ENCODE measurements around the gene AQP2. TPM values are rescaled to one million over a fixed set of nuclear protein-coding genes. Genes with fewer than 3 reads are reported as not detected.

Gene AQP2
- total and polyA plus RNA-seq, 2 donors (not counting 1 experiment from before 2014, with no cell fraction given), result not detected

DNA sequence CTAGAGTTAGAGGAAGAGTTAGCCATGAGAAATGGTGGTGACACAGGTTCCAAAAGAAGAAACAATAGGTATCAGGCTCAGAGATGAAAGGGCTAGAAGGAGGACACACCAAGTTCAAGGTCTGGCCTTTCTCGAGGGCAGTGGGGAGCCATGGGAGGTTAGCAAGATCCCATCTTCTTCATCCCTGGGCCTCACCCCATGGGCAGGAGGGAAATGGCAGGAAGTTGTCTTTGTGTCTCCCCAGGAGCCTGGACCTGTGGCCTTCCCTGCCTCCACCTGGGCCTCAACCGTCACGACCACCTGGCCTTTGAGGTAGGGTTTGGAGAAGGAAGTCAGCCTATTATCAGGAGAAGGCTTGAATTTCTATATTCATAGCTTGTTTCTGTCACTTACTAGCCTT lies 5.8 kb upstream of the AQP2 start:
- TF ChIP-seq EZH2 (IDR thresholded peaks at IDR 0.05; ENCODE audit: borderline replicate concordance, insufficient read depth, low read depth, low read length, poor library complexity, severe bottlenecking), result no peak
- TF ChIP-seq, protein P1, sequence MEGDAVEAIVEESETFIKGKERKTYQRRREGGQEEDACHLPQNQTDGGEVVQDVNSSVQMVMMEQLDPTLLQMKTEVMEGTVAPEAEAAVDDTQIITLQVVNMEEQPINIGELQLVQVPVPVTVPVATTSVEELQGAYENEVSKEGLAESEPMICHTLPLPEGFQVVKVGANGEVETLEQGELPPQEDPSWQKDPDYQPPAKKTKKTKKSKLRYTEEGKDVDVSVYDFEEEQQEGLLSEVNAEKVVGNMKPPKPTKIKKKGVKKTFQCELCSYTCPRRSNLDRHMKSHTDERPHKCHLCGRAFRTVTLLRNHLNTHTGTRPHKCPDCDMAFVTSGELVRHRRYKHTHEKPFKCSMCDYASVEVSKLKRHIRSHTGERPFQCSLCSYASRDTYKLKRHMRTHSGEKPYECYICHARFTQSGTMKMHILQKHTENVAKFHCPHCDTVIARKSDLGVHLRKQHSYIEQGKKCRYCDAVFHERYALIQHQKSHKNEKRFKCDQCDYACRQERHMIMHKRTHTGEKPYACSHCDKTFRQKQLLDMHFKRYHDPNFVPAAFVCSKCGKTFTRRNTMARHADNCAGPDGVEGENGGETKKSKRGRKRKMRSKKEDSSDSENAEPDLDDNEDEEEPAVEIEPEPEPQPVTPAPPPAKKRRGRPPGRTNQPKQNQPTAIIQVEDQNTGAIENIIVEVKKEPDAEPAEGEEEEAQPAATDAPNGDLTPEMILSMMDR (IDR thresholded peaks at IDR 0.05), result no peak
- no peak for DNase-seq
- Histone ChIP-seq H4K20me1 (ENCODE audit: control insufficient read depth, insufficient read depth, low read length, poor library complexity, severe bottlenecking) (no peaks in the 10 kb centered on the region), H3K4me1 (ENCODE audit: control insufficient read depth in 2 of 2, insufficient read depth in 2 of 2, low read length in 2 of 2) (peaks cover 0 to 8% of the 10 kb centered on the region in 2 donors), H3K27me3 (replicated peaks in 1 of 4; ENCODE audit: control extremely low read depth in 1 of 4, control insufficient read depth in 3 of 4, insufficient read depth in 4 of 4, low read length in 3 of 4) (peaks cover 0 to 9% (median 4%) of the 10 kb centered on the region in 4 experiments), H3K4me2 (replicated peaks; ENCODE audit: low read depth, low read length, poor library complexity, severe bottlenecking) (no peak overlapping the region), H3K4me3 (ENCODE audit: control extremely low read depth in 1 of 5, extremely low read depth in 1 of 5, insufficient read depth in 1 of 5, low read depth in 2 of 5, low read length in 4 of 5) (no peak overlapping the region), H3K9ac (ENCODE audit: low read length) (no peak overlapping the region), H3K79me2 (ENCODE audit: control insufficient read depth, insufficient read depth, low read length) (no peaks in the 10 kb centered on the region), H3K36me3 (replicated peaks in 1 of 2; ENCODE audit: control extremely low read depth in 1 of 2, control insufficient read depth in 1 of 2, extremely low read depth in 1 of 2, insufficient read depth in 2 of 2, low read length in 1 of 2) (no peaks in the 10 kb centered on the region), H2AFZ (ENCODE audit: insufficient read depth, low read depth, low read length, poor library complexity, severe bottlenecking) (no peak overlapping the region), H3K27ac (ENCODE audit: low read length in 2 of 2) (no peak overlapping the region), H3K9me3 (ENCODE audit: control extremely low read depth in 1 of 3, control insufficient read depth in 2 of 3, insufficient read depth in 1 of 3, low read length in 2 of 3) (no peaks in the 10 kb centered on the region)
- H3K4me1 Mint-ChIP-seq, result peaks cover 15% of the 10 kb centered on the region
- POLR2A ChIA-PET, result no interaction called here
- H3K27ac Mint-ChIP-seq, result no peak overlapping the region
- peaks cover 9% of the 10 kb centered on the region for H3K27me3 Mint-ChIP-seq
- CTCF ChIA-PET, result interaction anchor here (1.1 to 2.6 kb wide), 5 partner anchors 16 to 140 kb away, joined by 3 to 21 read pairs (median 7); partner anchors contain the start of gene SMARCD1
- WGBS (ENCODE audit: insufficient coverage), result 100% methylated on average over 2 of the region's 3 CpGs
- intact Hi-C loops (cut with micrococcal nuclease), result no loop called here
- H3K9me3 Mint-ChIP-seq (ENCODE audit: insufficient read depth), result no peaks in the 10 kb centered on the region
- no peak overlapping the region for H3K4me3 Mint-ChIP-seq
- ATAC-seq (ENCODE audit: low read depth), result no peak

DNA sequence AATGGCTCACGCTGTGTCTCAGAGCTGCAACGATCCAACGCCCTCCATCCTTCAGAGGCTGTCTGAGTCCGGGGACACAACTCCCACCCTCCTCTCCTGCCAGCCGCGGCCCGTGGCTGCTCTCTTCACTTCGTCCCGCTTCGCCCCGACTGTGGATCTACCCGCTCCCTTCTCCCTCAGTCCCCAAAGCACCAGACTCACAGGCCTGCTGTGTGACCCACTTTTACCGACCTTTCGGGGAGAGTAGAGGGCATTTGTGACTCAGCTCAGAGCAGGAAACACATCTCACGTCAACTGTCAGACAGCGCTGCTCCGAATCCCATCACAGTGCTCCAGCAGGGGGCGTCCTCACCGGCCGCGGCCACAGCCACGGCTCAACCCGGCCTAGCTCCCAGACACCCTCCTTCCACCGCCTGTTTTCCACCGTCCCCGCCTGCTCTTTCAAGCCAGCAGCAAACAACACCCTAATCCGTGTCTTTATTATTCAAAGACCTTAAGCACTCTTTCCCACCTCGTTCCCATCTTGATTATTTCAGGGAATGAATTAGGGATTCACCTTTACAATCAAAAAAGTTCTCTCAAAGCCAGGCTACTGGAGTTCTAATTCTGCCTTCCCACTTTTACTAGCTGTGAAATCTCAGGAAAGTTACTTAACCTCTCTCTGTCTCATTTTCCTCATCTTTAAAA lies 5.0 kb upstream of the AQP2 start:
- peak overlapping the region; percentile 75 for H2AFZ ChIP-seq (ENCODE audit: insufficient read depth, low read depth, low read length, poor library complexity, severe bottlenecking)
- H3K4me1 Mint-ChIP-seq, result peaks cover 15% of the 10 kb centered on the region
- peak; percentile 90 for ATAC-seq (ENCODE audit: low read depth)
- H3K9ac ChIP-seq (ENCODE audit: low read length), result peak overlapping the region; percentile 44
- peaks cover 0 to 9% (median 4%) of the 10 kb centered on the region in 4 experiments for H3K27me3 ChIP-seq (replicated peaks in 1 of 4; ENCODE audit: control extremely low read depth in 1 of 4, control insufficient read depth in 3 of 4, insufficient read depth in 4 of 4, low read length in 3 of 4)
- H3K4me2 ChIP-seq (replicated peaks; ENCODE audit: low read depth, low read length, poor library complexity, severe bottlenecking), result peak overlapping the region; percentile 68
- H3K9me3 ChIP-seq (ENCODE audit: control extremely low read depth in 1 of 3, control insufficient read depth in 2 of 3, insufficient read depth in 1 of 3, low read length in 2 of 3), result no peaks in the 10 kb centered on the region
- no peak overlapping the region for H3K27ac ChIP-seq (ENCODE audit: low read length in 2 of 2)
- CTCF ChIA-PET, result interaction anchor here (0.6 to 2.6 kb wide), 19 partner anchors 8 to 1439 kb away, joined by 3 to 21 read pairs (median 5); partner anchors contain the start of genes AQP5 and SMARCD1
- H4K20me1 ChIP-seq (ENCODE audit: control insufficient read depth, insufficient read depth, low read length, poor library complexity, severe bottlenecking), result no peaks in the 10 kb centered on the region
- POLR2A ChIA-PET, result interaction anchor here (0.6 kb wide), 1 partner anchor 323 kb away, joined by 6 read pairs; no protein-coding TSS in a partner anchor
- no peaks in the 10 kb centered on the region for H3K36me3 ChIP-seq (replicated peaks in 1 of 2; ENCODE audit: control extremely low read depth in 1 of 2, control insufficient read depth in 1 of 2, extremely low read depth in 1 of 2, insufficient read depth in 2 of 2, low read length in 1 of 2)
- DNase-seq, result peak; percentile 80
- H3K27me3 Mint-ChIP-seq, result peaks cover 9% of the 10 kb centered on the region
- H3K4me3 Mint-ChIP-seq, result peak overlapping the region; percentile 83
- intact Hi-C loops (cut with micrococcal nuclease), result no loop called here
- peaks cover 0 to 8% of the 10 kb centered on the region in 2 donors for H3K4me1 ChIP-seq (ENCODE audit: control insufficient read depth in 2 of 2, insufficient read depth in 2 of 2, low read length in 2 of 2)
- TF ChIP-seq, protein P1 (IDR thresholded peaks at IDR 0.05), result peak; percentile 89
- no peak for TF ChIP-seq EZH2 (IDR thresholded peaks at IDR 0.05; ENCODE audit: borderline replicate concordance, insufficient read depth, low read depth, low read length, poor library complexity, severe bottlenecking)
- no peaks in the 10 kb centered on the region for H3K9me3 Mint-ChIP-seq (ENCODE audit: insufficient read depth)
- H3K79me2 ChIP-seq (ENCODE audit: control insufficient read depth, insufficient read depth, low read length), result no peaks in the 10 kb centered on the region
- H3K4me3 ChIP-seq (ENCODE audit: control extremely low read depth in 1 of 5, extremely low read depth in 1 of 5, insufficient read depth in 1 of 5, low read depth in 2 of 5, low read length in 4 of 5), result peak overlapping the region in 4 of 5 experiments; percentile 18 to 48 (median 40)
- no peak overlapping the region for H3K27ac Mint-ChIP-seq
- 5% methylated on average over 27 of the region's 28 CpGs for WGBS (ENCODE audit: insufficient coverage)
